OCI-LY7 (cell line): ENCODE measurements around the gene KAT6B. TPM values are rescaled to one million over a fixed set of nuclear protein-coding genes. Genes with fewer than 3 reads are reported as not detected.

Experiments
- BruUV-seq: library from RNA; stranded (reverse); fragments of 400-500 nt; replicated peaks from 2 replicates; lab custom pipeline; 2021; lab: Mats Ljungman, UMichigan
- CTCF ChIA-PET: fragments of 300-600 bp; sonication (Branson Sonifier 250); formaldehyde crosslinking; loops from one replicate; lab custom pipeline; 2022; ENCODE audit warnings: antibody characterized with exemption; ENCODE audit not compliant: unreplicated experiment; lab: Charles Lee
- POLR2A ChIA-PET: fragments of 300-600 bp; sonication (Branson Sonifier 250); formaldehyde crosslinking; loops from one replicate; lab custom pipeline; 2022; ENCODE audit warnings: antibody characterized with exemption; lab: Charles Lee
- DNase-seq: peaks from one replicate; pipeline ENCODE4 v3.0.0-alpha.2; 2015; ENCODE audit warnings: low spot score
- H2AFZ ChIP-seq: fragments of 200-600 bp; sonication (generic), shearing (Covaris generic); 2 replicates; pipeline ENCODE4 v1.6.1; 2014; ENCODE audit warnings: mild to moderate bottlenecking, antibody characterized with exemption, low read length, moderate library complexity
- H3K27ac ChIP-seq: fragments of 200-600 bp; sonication (generic); 2 replicates; pipeline ENCODE4 v1.5.1; 2014; ENCODE audit warnings: mixed run types, low read depth, mild to moderate bottlenecking, moderate library complexity, low read length, inconsistent platforms; ENCODE audit not compliant: poor library complexity, severe bottlenecking
- H3K36me3 ChIP-seq: fragments of 200-600 bp; sonication (generic); 2 replicates; pipeline ENCODE4 v1.6.1; 2014; ENCODE audit warnings: mild to moderate bottlenecking, antibody characterized with exemption, low read length, moderate library complexity, mixed read lengths; ENCODE audit not compliant: insufficient read depth
- H3K4me1 ChIP-seq: fragments of 200-600 bp; sonication (generic); 2 replicates; pipeline ENCODE4 v1.5.1; 2014; ENCODE audit warnings: mild to moderate bottlenecking, low read length; ENCODE audit not compliant: insufficient read depth, poor library complexity, severe bottlenecking
- H3K4me2 ChIP-seq: fragments of 200-600 bp; sonication (generic); 2 replicates; pipeline ENCODE4 v1.6.1; 2014; ENCODE audit warnings: mild to moderate bottlenecking, low read length
- H3K4me3 ChIP-seq: fragments of 200-600 bp; sonication (generic); 2 replicates; pipeline ENCODE4 v1.5.1; 2014; ENCODE audit warnings: mild to moderate bottlenecking, low read depth, low read length; ENCODE audit not compliant: poor library complexity, severe bottlenecking
- H3K79me2 ChIP-seq: fragments of 200-600 bp; sonication (generic); 2 replicates; pipeline ENCODE4 v1.6.1; 2016; ENCODE audit warnings: low read depth, mild to moderate bottlenecking, low read length, moderate library complexity, mixed read lengths; ENCODE audit not compliant: insufficient read depth
- H3K9me2 ChIP-seq: fragments of 200-600 bp; sonication (generic); 2 replicates; pipeline ENCODE4 v1.6.1; 2016; ENCODE audit warnings: mild to moderate bottlenecking, low read length, mixed read lengths; ENCODE audit not compliant: insufficient read depth
- H3K9me3 ChIP-seq: fragments of 200-600 bp; sonication (generic); 2 replicates; pipeline ENCODE4 v1.6.1; 2014; ENCODE audit warnings: mild to moderate bottlenecking, mixed run types, low read length, mixed read lengths
- H4K20me1 ChIP-seq: fragments of 200-600 bp; sonication (generic); 2 replicates; pipeline ENCODE4 v1.6.1; 2014; ENCODE audit warnings: mild to moderate bottlenecking, antibody characterized with exemption, low read length, moderate library complexity, mixed read lengths; ENCODE audit not compliant: insufficient read depth
- CTCF ChIP-seq: fragments of 200-600 bp; sonication (generic); conservative IDR thresholded peaks from 2 replicates; pipeline ENCODE4 v1.5.1; 2014; ENCODE audit warnings: mild to moderate bottlenecking, antibody characterized with exemption, low read length, moderate library complexity, mixed read lengths
- EZH2phosphoT487 ChIP-seq: fragments of 200-600 bp; sonication (generic); IDR thresholded peaks from 2 replicates; pipeline ENCODE4 v1.6.1; 2018; ENCODE audit warnings: low read depth, borderline replicate concordance, mild to moderate bottlenecking, mixed run types, antibody characterized with exemption, low read length, moderate library complexity, mixed read lengths
- intact Hi-C: fragments of 100-400 bp; cut with micrococcal nuclease; formaldehyde crosslinking; loops from one replicate; pipeline ENCODE4 v1.10.0; 2022; ENCODE audit not compliant: unreplicated experiment
- total RNA-seq, 2 experiments: library from RNA; depleted of rRNA in 1 of 2; stranded (reverse); fragments of >200 nt in 1 of 2; shearing (Covaris generic) in 1 of 2; gene quantifications; 2 replicates each; pipeline ENCODE4 v1.2.3, GENCODE V29; 2014 to 2022

KAT6B gene
- total RNA-seq, 2 experiments from 2014 or later, result 20.8 to 40.8 TPM

- H3K4me1 ChIP-seq, result no peaks in the 10 kb centered on the region
- no peaks in the 10 kb centered on the region; the same call in 1 of the 2 replicates for H4K20me1 ChIP-seq
- no peak overlapping the region for H3K27ac ChIP-seq
- H3K4me2 ChIP-seq, result no peak overlapping the region
- no peaks in the 10 kb centered on the region for H3K9me3 ChIP-seq
- TF ChIP-seq CTCF, result no peak
- no peak for TF ChIP-seq EZH2phosphoT487
- BruUV-seq, result no TSS peak
- POLR2A ChIA-PET, result interaction anchor here (0.6 to 1.6 kb wide), 2 partner anchors 12 to 384 kb away, joined by 4 read pairs; no protein-coding TSS in a partner anchor
- CTCF ChIA-PET, result no interaction called here
- DNase-seq, result no peak
- H3K36me3 ChIP-seq, result no peaks in the 10 kb centered on the region
- H3K9me2 ChIP-seq, result 0 out of 2 replicates have a peak, but pooled peaks cover 2% of the 10 kb centered on the region
- H3K79me2 ChIP-seq, result no peaks in the 10 kb centered on the region
- H3K4me3 ChIP-seq, result no peak overlapping the region
- intact Hi-C loops, result no loop called here
- no peak overlapping the region for H2AFZ ChIP-seq
Measured at GRCh38 chr10:74926791-74927585, 100.6 kb downstream of the KAT6B start.

GRCh38 chr10:74927701-74928100 is 101.3 kb downstream of the KAT6B start:
- Histone ChIP-seq H3K9me3 (no peaks in the 10 kb centered on the region), H3K9me2 (0 out of 2 replicates have a peak, but pooled peaks cover 2% of the 10 kb centered on the region), H3K4me1 (no peaks in the 10 kb centered on the region), H3K36me3 (no peaks in the 10 kb centered on the region), H4K20me1 (no peaks in the 10 kb centered on the region; the same call in 1 of the 2 replicates), H3K4me3 (no peak overlapping the region), H2AFZ (no peak overlapping the region), H3K79me2 (no peaks in the 10 kb centered on the region), H3K27ac (no peak overlapping the region), H3K4me2 (no peak overlapping the region)
- no TSS peak for BruUV-seq
- intact Hi-C loops, result no loop called here
- DNase-seq, result no peak
- TF ChIP-seq EZH2phosphoT487 (no peak), CTCF (no peak)
- ChIA-PET POLR2A (interaction anchor here (1.5 to 1.6 kb wide), 2 partner anchors 13 to 26 kb away, joined by 4 read pairs; no protein-coding TSS in a partner anchor), CTCF (no interaction called here)

GRCh38 chr10:74928742-74929191 is 102.4 kb downstream of the KAT6B start:
- no peak overlapping the region for H3K27ac ChIP-seq
- no peaks in the 10 kb centered on the region for H3K4me1 ChIP-seq
- no TSS peak for BruUV-seq
- no peaks in the 10 kb centered on the region for H3K36me3 ChIP-seq
- TF ChIP-seq CTCF (no peak), EZH2phosphoT487 (no peak)
- no peak for DNase-seq
- 0 out of 2 replicates have a peak, but pooled peaks cover 2% of the 10 kb centered on the region for H3K9me2 ChIP-seq
- H3K4me2 ChIP-seq, result no peak overlapping the region
- no peak overlapping the region for H3K4me3 ChIP-seq
- ChIA-PET POLR2A (interaction anchor here (1.0 to 1.6 kb wide), 3 partner anchors 14 to 43 kb away, joined by 4 to 5 read pairs (median 4); no protein-coding TSS in a partner anchor), CTCF (no interaction called here)
- H3K9me3 ChIP-seq, result no peaks in the 10 kb centered on the region
- intact Hi-C loops, result no loop called here
- no peaks in the 10 kb centered on the region for H3K79me2 ChIP-seq
- no peaks in the 10 kb centered on the region; the same call in 1 of the 2 replicates for H4K20me1 ChIP-seq
- no peak overlapping the region for H2AFZ ChIP-seq
